Peyer's patch (tissue), 4 donors: ENCODE measurements around the gene MTUS2. TPM values are rescaled to one million over a fixed set of nuclear protein-coding genes. Genes with fewer than 3 reads are reported as not detected.

Source experiments
- DNase-seq, 3 donors: peaks; one replicate each; pipeline ENCODE4 v3.0.0-alpha.2; 2017 to 2019
- H3K27ac ChIP-seq, 4 donors: fragments of 200-600 bp; sonication (generic); one replicate each; pipeline ENCODE4 v1.5.1; 2016 to 2019
- H3K27me3 ChIP-seq, 2 donors: fragments of 200-600 bp; sonication (generic); one replicate each; pipeline ENCODE4 v1.5.1; 2019
- H3K36me3 ChIP-seq, 3 donors: fragments of 200-600 bp; sonication (generic); one replicate each; pipeline ENCODE4 v1.5.1; 2016 to 2019
- H3K4me1 ChIP-seq, 4 donors: fragments of 200-600 bp; sonication (generic); one replicate each; pipeline ENCODE4 v1.5.1; 2016 to 2019
- H3K4me3 ChIP-seq, 4 donors: fragments of 200-600 bp; sonication (generic); 1 replicate in 3 of 4; 2 replicates in 1 of 4; pipeline ENCODE4 v1.5.1; 2016 to 2019; ENCODE audit warnings: mild to moderate bottlenecking in 1 of 4
- H3K9me3 ChIP-seq, 4 donors: fragments of 200-600 bp; sonication (generic); one replicate each; pipeline ENCODE4 v1.5.1; 2016 to 2019; ENCODE audit warnings: mild to moderate bottlenecking in 1 of 4
- CTCF ChIP-seq, 6 experiments: fragments of 450-650 bp in 4 of 6; fragments of 200-600 bp in 2 of 6; sonication (generic) in 1 of 6; IDR thresholded peaks; one replicate each; pipeline ENCODE4 v1.5.1; 2017 to 2019; ENCODE audit warnings: antibody characterized with exemption in 6 of 6, mild to moderate bottlenecking in 3 of 6, moderate library complexity in 1 of 6
- POLR2A ChIP-seq, 2 donors: fragments of 450-650 bp; IDR thresholded peaks; one replicate each; pipeline ENCODE4 v1.5.1; 2017; ENCODE audit warnings: antibody characterized with exemption in 2 of 2, mild to moderate bottlenecking in 2 of 2, moderate library complexity in 2 of 2
- total RNA-seq, 4 donors: library from RNA; depleted of rRNA; stranded (reverse); fragments of >200 nt; gene quantifications; one replicate each; pipeline ENCODE4 v1.1.0, GENCODE V29; 2016

Gene MTUS2
- total RNA-seq, 4 donors from 2014 or later: 0.13 to 0.28 (median 0.18) TPM; not detected in 1

GRCh38 chr13:29541400-29541799 lies 721.3 kb downstream of the MTUS2 start:
- peaks cover 0 to 38% (median 3%) of the 10 kb centered on the region in 4 donors for H3K4me1 ChIP-seq
- H3K27ac ChIP-seq: no peak overlapping the region
- no peaks in the 10 kb centered on the region for H3K27me3 ChIP-seq
- no peaks in the 10 kb centered on the region for H3K36me3 ChIP-seq
- H3K4me3 ChIP-seq: no peak overlapping the region
- DNase-seq: no peak
- no peaks in the 10 kb centered on the region for H3K9me3 ChIP-seq
- TF ChIP-seq POLR2A (IDR thresholded peaks at IDR 0.05) (no peak), CTCF (IDR thresholded peaks at IDR 0.05) (no peak)

- H3K27me3 ChIP-seq: no peaks in the 10 kb centered on the region
- no peaks in the 10 kb centered on the region for H3K36me3 ChIP-seq
- no peak overlapping the region for H3K4me3 ChIP-seq
- no peaks in the 10 kb centered on the region for H3K9me3 ChIP-seq
- no peak overlapping the region for H3K27ac ChIP-seq
- H3K4me1 ChIP-seq: peaks cover 0 to 29% (median 3%) of the 10 kb centered on the region in 4 donors
- no peak for DNase-seq
- TF ChIP-seq POLR2A (IDR thresholded peaks at IDR 0.05) (no peak), CTCF (IDR thresholded peaks at IDR 0.05) (no peak)
These were observed 722.2 kb downstream of the MTUS2 start for GRCh38 chr13:29542381-29542780.

- Histone ChIP-seq H3K4me1 (peaks cover 0 to 17% (median 0%) of the 10 kb centered on the region in 4 donors), H3K9me3 (no peaks in the 10 kb centered on the region), H3K4me3 (no peak overlapping the region), H3K27ac (peak overlapping the region in 2 of 4 donors; percentile 27 to 70), H3K36me3 (no peaks in the 10 kb centered on the region), H3K27me3 (no peaks in the 10 kb centered on the region)
- TF ChIP-seq CTCF (IDR thresholded peaks at IDR 0.05): peak in 2 of 6 experiments; percentile 6
- TF ChIP-seq POLR2A (IDR thresholded peaks at IDR 0.05): no peak
- peak in 2 of 3 donors; percentile 76 to 81 for DNase-seq
These were observed 723.4 kb downstream of the MTUS2 start for GRCh38 chr13:29543230-29544215.

GRCh38 chr13:29545988-29546387 lies 725.8 kb downstream of the MTUS2 start:
- H3K27me3 ChIP-seq: no peaks in the 10 kb centered on the region
- no peak overlapping the region for H3K4me3 ChIP-seq
- no peak overlapping the region for H3K27ac ChIP-seq
- H3K36me3 ChIP-seq: no peaks in the 10 kb centered on the region
- H3K9me3 ChIP-seq: no peaks in the 10 kb centered on the region
- TF ChIP-seq CTCF (IDR thresholded peaks at IDR 0.05) (no peak), POLR2A (IDR thresholded peaks at IDR 0.05) (no peak)
- H3K4me1 ChIP-seq: peaks cover 0 to 14% (median 0%) of the 10 kb centered on the region in 4 donors
- DNase-seq: no peak

GRCh38 chr13:29546662-29547061 lies 726.5 kb downstream of the MTUS2 start:
- Histone ChIP-seq H3K4me3 (no peak overlapping the region), H3K27me3 (no peaks in the 10 kb centered on the region), H3K27ac (no peak overlapping the region), H3K4me1 (peaks cover 0 to 14% (median 0%) of the 10 kb centered on the region in 4 donors), H3K9me3 (no peaks in the 10 kb centered on the region), H3K36me3 (no peaks in the 10 kb centered on the region)
- TF ChIP-seq POLR2A (IDR thresholded peaks at IDR 0.05) (no peak), CTCF (IDR thresholded peaks at IDR 0.05) (no peak)
- no peak for DNase-seq
